ENCODE measurements around the gene SLC17A3. TPM values are rescaled to one million over a fixed set of nuclear protein-coding genes. Genes with fewer than 3 reads are reported as not detected.

Gene SLC17A3
- total RNA-seq, 1 experiment from 2014 or later, result not detected

DNA sequence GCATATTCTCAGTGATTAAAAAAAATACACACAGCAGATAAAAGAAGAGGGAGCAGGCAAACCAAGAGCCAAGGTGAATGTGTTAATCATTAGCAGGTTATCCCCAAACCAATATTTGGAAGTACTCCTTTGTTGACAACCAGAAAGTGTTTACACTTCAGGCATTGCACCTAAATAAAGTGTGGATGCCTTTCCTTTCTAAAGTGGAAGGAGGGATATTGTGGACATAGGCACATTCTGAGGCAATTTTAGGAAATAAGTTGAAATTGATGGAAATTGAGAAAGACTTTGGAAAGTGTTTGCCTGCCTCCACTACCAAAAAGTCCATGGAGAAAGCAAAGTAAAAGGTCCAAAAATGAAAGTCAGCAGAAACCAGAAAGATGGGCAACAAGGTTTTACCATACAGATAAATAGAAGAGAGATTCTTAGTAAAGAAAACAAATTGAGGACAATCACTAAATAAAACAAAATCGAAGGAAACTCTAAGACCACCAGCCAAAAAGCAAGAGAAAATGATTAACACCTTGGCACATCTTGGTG is 33.5 kb upstream of the SLC17A3 start:
- Mint-ChIP-seq H3K4me1 (ENCODE audit: low read depth, unreplicated experiment) (peaks cover 12% of the 10 kb centered on the region), H3K36me3 (ENCODE audit: insufficient read depth, unreplicated experiment) (no peaks in the 10 kb centered on the region), H3K9me3 (ENCODE audit: unreplicated experiment) (peaks cover 8% of the 10 kb centered on the region), H3K27ac (ENCODE audit: unreplicated experiment) (no peak overlapping the region), H3K27me3 (ENCODE audit: insufficient read depth, unreplicated experiment) (no peaks in the 10 kb centered on the region), H3K4me3 (ENCODE audit: unreplicated experiment) (no peak overlapping the region)
- H3K4me3 ChIP-seq (ENCODE audit: low read depth, low read length), result no peak overlapping the region
- H3K27me3 ChIP-seq (replicated peaks; ENCODE audit: control insufficient read depth, insufficient read depth, low read length), result no peaks in the 10 kb centered on the region
- ChIA-PET POLR2A (no interaction called here), CTCF (no interaction called here)
- no peak for DNase-seq
- H3K9me3 ChIP-seq, result no peaks in the 10 kb centered on the region
- no peaks in the 10 kb centered on the region for H3K36me3 ChIP-seq (ENCODE audit: control insufficient read depth, insufficient read depth, low read length)
- intact Hi-C loops (cut with micrococcal nuclease; ENCODE audit: unreplicated experiment), result loop anchor here (2.0 kb wide), 1 partner anchor 21 kb away; no protein-coding TSS in a partner anchor
- BruUV-seq (replicated peaks), result no TSS peak
- TF ChIP-seq, protein P1, sequence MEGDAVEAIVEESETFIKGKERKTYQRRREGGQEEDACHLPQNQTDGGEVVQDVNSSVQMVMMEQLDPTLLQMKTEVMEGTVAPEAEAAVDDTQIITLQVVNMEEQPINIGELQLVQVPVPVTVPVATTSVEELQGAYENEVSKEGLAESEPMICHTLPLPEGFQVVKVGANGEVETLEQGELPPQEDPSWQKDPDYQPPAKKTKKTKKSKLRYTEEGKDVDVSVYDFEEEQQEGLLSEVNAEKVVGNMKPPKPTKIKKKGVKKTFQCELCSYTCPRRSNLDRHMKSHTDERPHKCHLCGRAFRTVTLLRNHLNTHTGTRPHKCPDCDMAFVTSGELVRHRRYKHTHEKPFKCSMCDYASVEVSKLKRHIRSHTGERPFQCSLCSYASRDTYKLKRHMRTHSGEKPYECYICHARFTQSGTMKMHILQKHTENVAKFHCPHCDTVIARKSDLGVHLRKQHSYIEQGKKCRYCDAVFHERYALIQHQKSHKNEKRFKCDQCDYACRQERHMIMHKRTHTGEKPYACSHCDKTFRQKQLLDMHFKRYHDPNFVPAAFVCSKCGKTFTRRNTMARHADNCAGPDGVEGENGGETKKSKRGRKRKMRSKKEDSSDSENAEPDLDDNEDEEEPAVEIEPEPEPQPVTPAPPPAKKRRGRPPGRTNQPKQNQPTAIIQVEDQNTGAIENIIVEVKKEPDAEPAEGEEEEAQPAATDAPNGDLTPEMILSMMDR (IDR thresholded peaks at IDR 0.05; ENCODE audit: insufficient read depth in 1 of 2, low read depth in 1 of 2, low read length in 1 of 2, severe bottlenecking in 1 of 2, unreplicated experiment in 1 of 2), result no peak
- no peaks in the 10 kb centered on the region for H3K4me1 ChIP-seq

DNA sequence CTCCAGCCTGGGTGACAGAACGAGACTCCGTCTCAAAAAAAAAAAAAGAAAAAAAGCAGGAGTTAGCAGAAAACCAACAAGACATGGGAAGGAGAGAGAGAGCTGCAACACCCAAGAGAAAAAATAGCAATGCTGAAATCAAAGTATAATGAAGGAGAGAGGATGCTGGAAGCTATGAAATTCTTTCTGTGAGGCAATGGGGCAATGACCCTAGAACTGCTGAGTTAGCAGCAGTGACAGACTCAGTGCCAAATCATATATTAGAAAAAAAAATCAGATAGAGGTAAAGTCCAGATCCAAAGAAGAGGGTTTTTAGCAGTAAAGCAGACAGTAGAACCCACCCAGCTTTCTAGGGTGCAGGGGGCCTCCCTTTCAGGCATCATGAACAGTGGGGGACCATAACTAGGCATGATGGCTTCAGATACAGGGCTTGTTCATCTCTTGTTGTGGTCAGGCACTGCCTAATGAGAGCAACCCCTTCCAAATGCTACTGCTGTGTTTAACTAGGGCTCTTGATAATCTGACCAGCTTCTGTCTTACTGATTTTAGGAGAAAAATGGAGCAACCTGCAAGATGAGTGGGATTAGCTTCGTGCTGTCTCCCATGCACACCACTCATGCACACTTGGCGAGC is 29.5 kb upstream of the SLC17A3 start:
- Histone ChIP-seq H3K4me1 (peaks cover 24% of the 10 kb centered on the region), H3K36me3 (ENCODE audit: control insufficient read depth, insufficient read depth, low read length) (no peaks in the 10 kb centered on the region), H3K9me3 (no peaks in the 10 kb centered on the region), H3K27me3 (replicated peaks; ENCODE audit: control insufficient read depth, insufficient read depth, low read length) (no peaks in the 10 kb centered on the region), H3K4me3 (ENCODE audit: low read depth, low read length) (no peak overlapping the region)
- no peak for DNase-seq
- intact Hi-C loops (cut with micrococcal nuclease; ENCODE audit: unreplicated experiment), result no loop called here
- Mint-ChIP-seq H3K4me1 (ENCODE audit: low read depth, unreplicated experiment) (peaks cover 29% of the 10 kb centered on the region), H3K27me3 (ENCODE audit: insufficient read depth, unreplicated experiment) (no peaks in the 10 kb centered on the region), H3K4me3 (ENCODE audit: unreplicated experiment) (no peak overlapping the region), H3K9me3 (ENCODE audit: unreplicated experiment) (no peaks in the 10 kb centered on the region), H3K27ac (ENCODE audit: unreplicated experiment) (no peak overlapping the region), H3K36me3 (ENCODE audit: insufficient read depth, unreplicated experiment) (no peaks in the 10 kb centered on the region)
- ChIA-PET CTCF (no interaction called here), POLR2A (no interaction called here)
- TF ChIP-seq, protein P1 (IDR thresholded peaks at IDR 0.05; ENCODE audit: insufficient read depth in 1 of 2, low read depth in 1 of 2, low read length in 1 of 2, severe bottlenecking in 1 of 2, unreplicated experiment in 1 of 2), result no peak
- no TSS peak for BruUV-seq (replicated peaks)

DNA sequence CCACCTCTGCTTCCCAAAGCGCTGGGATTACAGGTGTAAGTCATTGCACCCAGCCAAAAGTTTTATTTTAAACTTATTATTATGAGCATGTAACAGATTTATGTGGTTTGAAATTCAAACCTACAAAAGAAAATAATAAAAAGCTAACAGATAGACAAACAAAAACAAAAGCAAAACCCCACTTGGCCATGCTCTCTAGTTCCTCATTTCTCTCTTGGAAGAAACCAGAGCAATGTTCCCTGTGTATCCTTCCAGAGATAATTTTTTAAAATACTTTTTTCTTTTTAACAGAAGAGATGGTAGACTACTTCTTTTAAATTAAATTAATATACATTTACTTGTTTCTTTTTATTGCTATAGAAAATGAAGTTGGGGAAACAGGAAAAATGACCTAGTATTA is 28.0 kb upstream of the SLC17A3 start:
- H3K4me3 ChIP-seq (ENCODE audit: low read depth, low read length), result no peak overlapping the region
- intact Hi-C loops (cut with micrococcal nuclease; ENCODE audit: unreplicated experiment), result no loop called here
- peaks cover 30% of the 10 kb centered on the region for H3K4me1 ChIP-seq
- ChIA-PET POLR2A (no interaction called here), CTCF (no interaction called here)
- TF ChIP-seq, protein P1 (IDR thresholded peaks at IDR 0.05; ENCODE audit: insufficient read depth in 1 of 2, low read depth in 1 of 2, low read length in 1 of 2, severe bottlenecking in 1 of 2, unreplicated experiment in 1 of 2), result no peak
- no peaks in the 10 kb centered on the region for H3K27me3 ChIP-seq (replicated peaks; ENCODE audit: control insufficient read depth, insufficient read depth, low read length)
- H3K4me3 Mint-ChIP-seq (ENCODE audit: unreplicated experiment), result no peak overlapping the region
- H3K9me3 Mint-ChIP-seq (ENCODE audit: unreplicated experiment), result no peaks in the 10 kb centered on the region
- BruUV-seq (replicated peaks), result no TSS peak
- no peaks in the 10 kb centered on the region for H3K9me3 ChIP-seq
- H3K27me3 Mint-ChIP-seq (ENCODE audit: insufficient read depth, unreplicated experiment), result no peaks in the 10 kb centered on the region
- H3K36me3 ChIP-seq (ENCODE audit: control insufficient read depth, insufficient read depth, low read length), result no peaks in the 10 kb centered on the region
- H3K4me1 Mint-ChIP-seq (ENCODE audit: low read depth, unreplicated experiment), result peaks cover 34% of the 10 kb centered on the region
- no peaks in the 10 kb centered on the region for H3K36me3 Mint-ChIP-seq (ENCODE audit: insufficient read depth, unreplicated experiment)
- no peak for DNase-seq
- H3K27ac Mint-ChIP-seq (ENCODE audit: unreplicated experiment), result no peak overlapping the region

Data from Caco-2 (cell line).